ENCODE measurements around the gene HPCAL1.

Gene HPCAL1

DNA sequence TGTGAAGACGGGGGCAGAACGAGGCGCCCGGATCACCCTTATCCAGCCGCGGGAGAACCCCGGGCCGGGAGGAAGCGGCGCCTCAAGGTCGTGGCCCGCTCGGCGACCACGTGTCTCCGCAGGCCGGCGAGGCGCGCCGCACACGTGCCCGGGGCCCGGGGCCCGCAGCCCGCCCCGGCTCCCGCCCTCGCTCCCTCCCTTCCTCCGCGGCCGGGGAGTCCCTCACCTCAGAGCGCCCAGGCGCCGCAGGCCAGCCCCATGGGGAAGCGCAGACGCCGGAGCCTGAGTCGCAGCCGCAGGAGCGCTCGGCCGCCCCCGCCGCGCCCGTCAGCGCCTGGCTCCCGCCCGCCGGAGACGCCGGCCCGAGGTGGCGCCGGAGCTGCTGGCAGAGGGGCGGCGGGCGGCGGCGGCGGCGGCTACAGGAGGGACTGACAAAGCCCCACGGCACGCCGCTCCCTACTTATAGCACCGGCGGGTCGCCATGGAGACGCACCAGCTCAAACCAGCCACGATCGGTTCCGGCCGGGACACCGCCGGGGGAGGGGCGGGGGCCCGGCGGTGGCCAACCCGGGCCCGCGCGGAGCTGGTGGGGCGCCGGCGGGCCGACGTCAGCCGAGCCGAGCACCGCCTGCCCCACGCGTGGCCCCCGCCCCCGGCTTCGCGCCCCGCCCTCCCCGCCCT lies 145.3 kb downstream of the HPCAL1 start, which contains the start of gene ODC1:
ODC1 (minus strand) TSS at position 433 of the 681 bp plus-strand sequence. CDS start 3,295 bp downstream, outside the sequence.
- H3K27ac ChIP-seq: peak within 1 kb of the TSS; percentile 93 to 98
- TF ChIP-seq, protein P1, sequence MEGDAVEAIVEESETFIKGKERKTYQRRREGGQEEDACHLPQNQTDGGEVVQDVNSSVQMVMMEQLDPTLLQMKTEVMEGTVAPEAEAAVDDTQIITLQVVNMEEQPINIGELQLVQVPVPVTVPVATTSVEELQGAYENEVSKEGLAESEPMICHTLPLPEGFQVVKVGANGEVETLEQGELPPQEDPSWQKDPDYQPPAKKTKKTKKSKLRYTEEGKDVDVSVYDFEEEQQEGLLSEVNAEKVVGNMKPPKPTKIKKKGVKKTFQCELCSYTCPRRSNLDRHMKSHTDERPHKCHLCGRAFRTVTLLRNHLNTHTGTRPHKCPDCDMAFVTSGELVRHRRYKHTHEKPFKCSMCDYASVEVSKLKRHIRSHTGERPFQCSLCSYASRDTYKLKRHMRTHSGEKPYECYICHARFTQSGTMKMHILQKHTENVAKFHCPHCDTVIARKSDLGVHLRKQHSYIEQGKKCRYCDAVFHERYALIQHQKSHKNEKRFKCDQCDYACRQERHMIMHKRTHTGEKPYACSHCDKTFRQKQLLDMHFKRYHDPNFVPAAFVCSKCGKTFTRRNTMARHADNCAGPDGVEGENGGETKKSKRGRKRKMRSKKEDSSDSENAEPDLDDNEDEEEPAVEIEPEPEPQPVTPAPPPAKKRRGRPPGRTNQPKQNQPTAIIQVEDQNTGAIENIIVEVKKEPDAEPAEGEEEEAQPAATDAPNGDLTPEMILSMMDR (IDR thresholded peaks at IDR 0.05): no peak
- peak; percentile 96 for DNase-seq (ENCODE audit: low spot score)
- H3K4me3 ChIP-seq: peak within 1 kb of the TSS; percentile 87

DNA sequence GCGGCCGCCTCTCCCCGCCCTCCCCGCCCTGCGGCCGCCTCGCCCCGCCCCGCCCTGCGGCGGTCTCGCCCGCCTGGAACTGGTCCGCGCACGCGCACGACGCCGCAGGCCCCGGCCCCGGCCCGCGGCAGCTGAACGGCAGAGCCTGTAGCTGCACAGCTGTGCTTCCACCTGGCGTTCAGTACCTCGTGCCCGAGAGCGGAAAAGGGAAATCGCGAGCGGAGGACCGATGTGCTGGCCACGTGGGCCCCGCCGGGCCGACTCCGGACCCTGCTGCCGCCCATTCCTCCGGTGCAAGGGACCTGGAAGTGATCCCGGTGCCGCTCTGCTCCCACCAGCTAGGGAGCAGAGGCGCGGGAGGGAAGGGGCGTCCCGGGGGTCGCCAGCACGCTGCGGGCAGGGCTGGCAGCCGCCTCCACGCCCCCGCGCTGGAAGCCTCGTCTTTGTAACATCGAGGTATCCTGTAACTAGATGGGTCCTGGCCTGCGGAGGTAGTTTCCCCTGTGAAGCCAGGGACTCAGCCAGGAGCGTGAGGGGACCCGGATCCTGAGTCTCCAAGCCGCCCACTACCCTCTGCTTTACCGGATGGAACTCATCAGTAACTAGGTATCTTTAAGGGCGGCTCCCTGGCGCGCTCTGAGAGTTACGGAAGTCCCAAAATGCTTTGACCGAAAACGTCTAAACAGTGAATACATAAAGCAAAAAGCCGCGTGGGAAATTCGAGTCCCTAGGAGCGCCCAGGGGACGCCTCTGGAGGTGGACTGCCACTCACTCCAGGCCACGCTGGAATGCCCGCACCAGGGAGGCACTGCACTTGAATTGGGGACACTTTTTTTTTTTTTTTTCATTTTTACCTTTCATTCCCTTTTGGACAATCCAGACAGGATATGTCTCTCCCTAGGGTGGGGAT lies 146.1 kb downstream of the HPCAL1 start:
- TF ChIP-seq, protein P1 (IDR thresholded peaks at IDR 0.05): no peak
- DNase-seq (ENCODE audit: low spot score): peak; percentile 93
- peak overlapping the region; percentile 87 for H3K4me3 ChIP-seq
- peak overlapping the region; percentile 93 to 98 for H3K27ac ChIP-seq

DNA sequence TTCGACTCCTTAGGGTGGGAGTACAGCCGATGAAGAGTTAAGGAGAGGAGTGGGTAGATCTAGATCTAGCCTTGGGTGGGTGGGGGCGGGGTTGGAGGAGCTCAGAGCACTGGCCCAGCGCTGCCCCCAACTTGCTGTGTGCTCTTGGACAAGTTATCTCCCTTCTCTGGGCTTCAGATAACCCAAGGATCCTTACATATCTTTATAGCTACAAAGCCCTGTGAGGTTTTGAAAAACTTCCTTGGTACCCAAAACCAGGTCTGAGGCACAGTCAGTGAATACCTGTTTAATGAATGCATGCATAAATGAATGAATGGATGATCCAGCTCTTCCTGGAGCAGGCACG lies 146.8 kb downstream of the HPCAL1 start:
- TF ChIP-seq, protein P1 (IDR thresholded peaks at IDR 0.05): no peak
- DNase-seq (ENCODE audit: low spot score): no peak
- peak overlapping the region; percentile 87 for H3K4me3 ChIP-seq
- H3K27ac ChIP-seq: no peak overlapping the region

DNA sequence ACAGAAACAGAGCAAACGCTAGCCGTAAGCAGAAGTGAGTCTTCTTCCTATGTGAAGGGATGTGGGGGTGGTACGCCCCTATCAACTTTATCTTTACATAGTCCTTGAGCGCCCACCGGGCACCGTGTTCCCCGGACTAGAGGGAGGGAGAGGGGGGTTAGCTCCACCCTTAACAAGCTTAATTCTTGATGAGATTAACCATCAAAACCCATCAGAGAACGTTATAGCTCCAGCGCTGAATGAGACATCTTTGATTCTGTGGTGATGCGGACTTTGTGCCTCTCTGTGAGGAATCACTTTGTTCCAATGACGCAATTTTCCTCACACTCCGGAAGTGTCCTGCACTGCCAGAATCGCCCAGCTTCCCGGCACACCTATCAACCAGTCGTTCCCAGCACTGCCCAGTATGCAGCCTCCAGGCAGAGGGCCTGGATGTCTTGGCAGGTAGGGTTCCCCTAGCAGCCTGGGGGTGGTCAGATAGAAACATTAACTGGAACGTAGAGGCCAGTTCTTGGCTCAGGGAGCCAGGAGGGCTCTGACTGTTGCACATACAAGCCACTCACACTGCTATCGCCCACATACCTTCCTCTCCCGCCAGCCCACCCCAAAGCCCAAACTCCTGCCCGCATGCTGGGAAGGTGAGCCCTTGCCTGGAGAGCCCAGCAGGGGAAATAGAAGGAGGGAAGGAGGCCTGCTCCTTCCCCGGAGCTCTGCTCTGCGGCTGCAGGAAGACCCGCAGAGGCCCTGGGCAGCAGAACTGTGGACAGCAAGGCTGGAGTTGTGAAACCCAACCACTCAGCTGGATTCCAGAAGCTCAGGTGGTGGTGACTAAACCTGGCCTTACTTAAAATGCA lies 147.4 kb downstream of the HPCAL1 start:
- DNase-seq (ENCODE audit: low spot score): no peak
- Histone ChIP-seq H3K27ac (no peak overlapping the region), H3K4me3 (peak overlapping the region; percentile 87)
- TF ChIP-seq, protein P1 (IDR thresholded peaks at IDR 0.05): no peak

DNA sequence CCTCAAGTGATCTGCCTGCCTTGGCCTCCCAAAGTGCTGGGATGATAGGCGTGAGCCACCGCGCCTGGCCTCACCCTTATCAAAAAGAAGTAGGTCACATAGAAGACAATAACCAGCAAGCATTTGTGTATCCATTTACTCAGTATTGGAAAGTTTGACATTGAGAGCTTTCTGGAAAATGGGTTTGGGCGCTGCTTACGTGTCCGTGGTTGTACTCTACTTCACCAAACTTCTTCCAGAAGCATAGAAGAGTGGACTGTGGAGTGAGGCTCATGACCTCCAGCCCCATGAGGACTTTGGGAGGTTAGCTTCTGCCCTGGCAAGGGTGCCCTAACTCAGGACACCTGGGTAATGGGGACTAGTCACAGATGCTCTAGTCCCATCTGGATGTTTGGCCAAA lies 149.1 kb downstream of the HPCAL1 start:
- no peak for DNase-seq (ENCODE audit: low spot score)
- Histone ChIP-seq H3K4me3 (no peak overlapping the region), H3K27ac (no peak overlapping the region)
- TF ChIP-seq, protein P1 (IDR thresholded peaks at IDR 0.05): no peak

DNA sequence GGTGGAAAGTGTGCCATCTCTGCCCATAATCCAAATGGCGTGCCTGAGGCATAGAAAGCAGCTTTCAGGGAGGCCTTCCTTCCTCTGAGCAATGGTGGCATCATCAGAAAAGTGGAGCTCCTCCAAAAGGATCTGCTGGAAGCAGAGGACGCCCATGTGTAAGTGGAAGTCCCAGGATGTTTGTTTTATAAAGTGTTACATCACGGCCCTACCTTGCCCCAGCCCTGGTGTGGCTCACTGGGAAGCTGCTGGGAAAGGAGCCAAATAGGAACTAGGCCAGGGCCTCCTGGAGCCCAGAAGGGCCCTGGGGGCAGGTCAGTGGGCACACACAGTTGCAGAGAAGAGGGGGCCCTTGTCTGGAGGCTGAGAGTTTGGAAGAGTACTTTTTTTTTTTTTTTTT lies 149.6 kb downstream of the HPCAL1 start:
- H3K4me3 ChIP-seq: no peak overlapping the region
- H3K27ac ChIP-seq: no peak overlapping the region
- TF ChIP-seq, protein P1 (IDR thresholded peaks at IDR 0.05): no peak
- DNase-seq (ENCODE audit: low spot score): no peak
